Inflammatory macrophage treated with lipopolysaccharide for 1 hour (primary cell): ENCODE measurements around the gene LRBA.
"Not testable (repeated sequence)": the region's sequence is repeated elsewhere in the genome, so short reads cannot be mapped to it uniquely, and the experiment has no call there.

Experiments
- DNase-seq, 2 donors: peaks; one replicate each; pipeline ENCODE4 v3.0.0-alpha.2; 2020 to 2022

Gene LRBA

GRCh38 chr4:150582146-150582872 is 432.8 kb downstream of the LRBA start, which contains the start of gene MAB21L2:
Gene MAB21L2, plus strand, starts transcription at chr4:150582151. Its CDS starts 879 bp downstream, at chr4:150583030.
- DNase-seq = no peak

DNA sequence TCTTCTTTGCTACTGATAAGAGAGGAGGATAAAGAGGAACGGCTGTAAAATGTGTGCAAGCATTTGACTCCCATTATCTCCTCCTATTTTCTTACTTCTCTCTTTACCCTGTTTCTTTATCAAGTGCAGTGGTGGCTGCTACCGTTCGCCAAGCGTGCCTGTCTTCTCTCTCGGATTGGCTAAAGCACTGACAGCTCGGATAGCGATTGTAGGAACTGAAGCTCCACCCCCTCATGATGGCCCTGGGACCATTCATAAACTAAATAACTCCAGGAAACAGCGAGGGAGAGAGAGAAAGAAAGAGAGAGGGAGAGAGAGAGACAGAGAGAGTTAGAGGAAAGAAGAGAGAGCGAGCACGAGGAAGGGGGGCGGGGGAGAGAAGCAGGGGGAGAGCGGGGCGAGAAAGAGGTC is 433.4 kb downstream of the LRBA start:
- DNase-seq = no peak

DNA sequence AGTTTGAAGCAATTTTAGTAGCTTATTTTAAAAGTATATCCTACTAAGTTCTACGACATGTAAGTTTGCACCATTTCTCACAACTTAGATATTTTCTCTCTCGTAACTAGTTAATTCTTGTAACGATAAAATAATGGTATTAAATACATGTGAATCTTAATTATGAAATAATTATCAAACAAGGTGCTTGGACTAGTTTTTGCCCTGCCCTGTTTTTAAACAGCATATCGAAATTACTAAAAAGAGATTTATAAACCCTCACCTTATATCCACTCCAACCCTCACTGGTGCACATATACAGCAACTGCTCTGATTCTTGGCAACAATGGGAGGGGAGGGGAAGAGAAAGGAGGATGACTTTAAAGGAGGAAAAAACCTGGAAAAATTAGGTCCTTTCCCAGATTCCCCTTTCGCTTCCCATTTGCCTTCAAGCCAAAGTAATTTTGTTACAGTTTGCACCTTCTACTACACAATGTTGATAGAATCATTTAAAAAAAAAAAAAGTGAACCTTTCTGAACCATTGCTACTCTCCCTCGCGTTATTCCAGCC is 434.0 kb downstream of the LRBA start:
- DNase-seq = no peak

DNA sequence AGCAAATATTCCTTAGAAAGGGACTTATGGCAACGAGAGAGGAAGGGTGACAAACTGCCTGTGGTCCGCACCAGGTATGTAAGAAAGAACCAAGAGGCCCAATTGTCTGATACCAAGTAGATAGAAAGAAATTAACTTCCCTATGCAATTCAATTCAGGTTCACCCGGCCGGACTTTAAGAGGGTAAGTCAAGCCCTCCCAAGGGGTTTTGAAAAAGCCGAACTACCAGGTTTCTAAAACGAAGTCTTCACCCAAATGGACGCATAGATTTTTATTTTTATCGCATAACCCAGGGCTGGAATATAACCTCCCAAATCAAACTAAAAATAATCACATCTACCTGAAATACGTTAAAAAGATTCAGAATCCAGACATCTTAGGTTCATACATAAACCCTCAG is 434.8 kb downstream of the LRBA start:
- DNase-seq = no peak

DNA sequence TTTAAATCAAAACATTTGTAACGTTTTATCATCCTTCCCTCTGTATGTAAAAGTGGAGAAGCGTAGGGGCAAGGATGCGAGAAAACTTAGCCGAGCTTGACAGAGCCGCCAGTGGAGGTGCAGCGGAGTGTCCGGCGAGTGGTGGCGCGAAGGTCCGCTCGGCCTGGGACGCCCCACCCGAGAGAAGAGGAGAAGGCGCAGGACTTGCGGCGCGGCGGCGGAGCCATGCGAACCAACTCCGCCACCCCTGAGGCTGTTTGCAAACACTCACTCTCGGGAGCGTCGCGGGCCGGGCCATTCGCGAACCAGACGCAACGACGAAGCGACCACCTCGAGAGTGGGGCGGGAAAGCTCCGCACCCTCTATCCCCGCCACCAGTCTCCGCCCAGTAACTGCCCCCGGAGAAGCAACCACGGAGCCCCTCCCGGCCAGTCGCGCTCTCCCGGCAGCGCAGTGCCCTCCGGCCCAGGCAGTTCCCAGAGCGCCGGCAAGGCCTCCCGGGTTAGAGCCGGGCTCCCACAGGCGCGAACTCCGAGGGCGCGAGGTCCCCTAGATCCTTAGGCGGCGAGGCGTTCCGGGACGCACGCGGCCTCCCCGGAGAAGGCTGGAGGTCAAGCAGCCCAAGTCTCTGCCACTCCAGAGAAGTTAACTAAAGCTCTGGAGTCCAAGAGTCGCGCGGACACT is 435.4 kb downstream of the LRBA start:
- DNase-seq = no peak

DNA sequence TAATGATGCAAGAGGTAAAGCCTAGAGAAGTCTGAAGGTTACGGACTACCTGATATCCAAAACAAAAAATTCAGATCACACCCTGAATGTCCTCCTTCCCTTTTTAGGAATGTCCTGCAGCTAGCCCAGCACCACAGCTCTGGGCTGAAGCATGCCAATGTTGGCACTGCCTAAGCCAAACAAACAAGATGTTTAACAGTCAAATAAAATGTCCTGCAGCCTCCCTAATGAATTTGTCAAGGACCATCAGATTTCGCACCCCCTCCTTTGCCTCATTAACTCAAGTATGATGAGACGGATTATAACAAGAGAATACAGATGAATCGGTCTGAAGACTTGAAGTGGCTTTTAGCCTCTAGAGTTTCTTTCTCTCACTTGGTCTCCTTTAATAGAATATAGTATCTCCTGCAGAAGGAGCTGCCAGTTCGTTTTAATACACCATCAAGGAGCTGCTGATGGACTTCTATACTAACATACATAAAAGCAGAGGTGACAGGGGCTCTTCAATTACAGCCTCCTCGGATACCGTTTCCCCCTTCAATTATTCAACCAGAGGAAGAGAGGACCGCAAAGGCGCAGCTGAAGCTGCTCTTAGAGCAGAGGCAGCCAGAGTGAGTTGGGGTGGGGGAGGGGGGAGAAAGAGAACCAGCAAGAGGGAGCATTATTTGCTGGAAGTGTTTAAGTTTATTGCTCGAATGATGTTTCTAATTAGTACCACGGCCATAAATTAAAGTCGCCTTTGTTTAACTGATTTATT is 436.2 kb downstream of the LRBA start:
- DNase-seq = no peak

DNA sequence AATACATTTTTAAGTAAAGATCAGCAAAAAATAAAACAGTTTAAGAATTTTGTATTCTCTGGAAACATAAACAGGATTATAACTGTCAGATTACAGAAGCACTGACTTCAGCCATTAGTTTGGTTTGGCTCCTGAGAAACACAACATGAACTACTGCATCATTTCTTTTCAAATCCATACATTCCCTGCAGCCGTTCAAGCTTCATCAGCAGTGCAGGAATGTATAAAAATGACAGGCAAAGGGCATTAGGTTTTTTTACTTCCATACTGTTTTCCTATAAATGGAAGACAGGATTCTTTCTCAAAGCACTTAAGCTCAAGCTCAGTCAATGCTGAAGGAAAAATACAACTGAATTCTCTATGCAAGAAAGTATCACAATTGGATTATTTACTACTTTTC is 437.3 kb downstream of the LRBA start:
- no peak for DNase-seq

DNA sequence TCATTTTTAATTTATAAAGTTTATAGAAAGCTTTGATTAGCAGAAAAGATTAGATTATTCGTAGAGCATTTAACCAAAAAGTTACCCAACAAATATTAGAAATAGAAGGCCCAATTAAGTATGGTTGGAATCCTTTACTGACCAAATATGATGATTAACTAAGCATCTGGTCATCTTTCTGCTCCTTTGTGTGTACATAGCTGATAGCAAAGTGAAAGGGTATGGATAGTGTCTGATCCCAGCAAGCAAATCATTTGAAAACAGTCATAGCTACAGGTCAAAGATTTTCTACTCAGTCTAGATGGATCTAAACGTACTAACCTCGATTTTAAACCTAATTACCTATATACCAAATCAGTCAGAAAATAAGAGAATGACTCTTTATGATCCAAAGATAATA is 440.4 kb downstream of the LRBA start:
- no peak for DNase-seq

DNA sequence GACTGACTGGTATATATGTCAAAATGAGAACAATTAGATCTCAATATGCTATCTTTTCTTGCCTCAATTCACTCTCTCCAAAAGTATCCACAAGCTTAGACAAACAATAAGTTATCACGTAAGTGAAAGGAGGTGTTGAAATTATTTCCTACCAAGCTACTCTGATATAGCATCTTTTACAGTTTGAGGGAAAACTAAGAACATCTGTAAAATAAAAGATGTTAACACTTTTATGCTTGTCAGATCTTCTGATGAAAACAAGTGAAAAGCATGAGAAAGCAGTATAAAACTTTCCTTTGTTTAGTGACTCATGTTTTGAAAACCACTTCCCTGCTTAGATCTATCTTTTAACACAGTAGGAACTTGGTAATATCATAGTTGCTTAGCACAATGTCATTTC is 441.6 kb downstream of the LRBA start:
- no peak for DNase-seq

GRCh38 chr4:150572704-150573504 is 442.2 kb downstream of the LRBA start:
- no peak for DNase-seq

DNA sequence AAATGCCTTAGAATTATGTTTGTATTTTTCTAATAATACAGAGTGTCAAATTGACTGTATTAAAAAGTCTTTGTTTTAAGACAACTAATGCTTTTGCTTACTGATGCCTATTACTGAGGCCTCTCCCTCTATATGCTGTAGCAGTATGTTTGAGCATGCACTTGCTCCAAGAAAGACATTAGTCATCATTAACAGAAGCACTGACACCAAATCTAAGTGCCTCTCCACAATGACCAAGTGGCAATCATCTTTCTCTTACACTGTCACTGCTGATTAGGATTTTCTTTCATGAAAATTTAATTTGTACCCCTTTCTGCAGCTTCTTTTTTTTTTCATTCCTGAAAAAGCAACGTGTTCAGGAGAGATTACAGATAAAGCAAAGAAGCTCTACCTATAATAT is 444.2 kb downstream of the LRBA start:
- no peak for DNase-seq

GRCh38 chr4:150569998-150570535 is 445.0 kb downstream of the LRBA start:
- DNase-seq = no peak

DNA sequence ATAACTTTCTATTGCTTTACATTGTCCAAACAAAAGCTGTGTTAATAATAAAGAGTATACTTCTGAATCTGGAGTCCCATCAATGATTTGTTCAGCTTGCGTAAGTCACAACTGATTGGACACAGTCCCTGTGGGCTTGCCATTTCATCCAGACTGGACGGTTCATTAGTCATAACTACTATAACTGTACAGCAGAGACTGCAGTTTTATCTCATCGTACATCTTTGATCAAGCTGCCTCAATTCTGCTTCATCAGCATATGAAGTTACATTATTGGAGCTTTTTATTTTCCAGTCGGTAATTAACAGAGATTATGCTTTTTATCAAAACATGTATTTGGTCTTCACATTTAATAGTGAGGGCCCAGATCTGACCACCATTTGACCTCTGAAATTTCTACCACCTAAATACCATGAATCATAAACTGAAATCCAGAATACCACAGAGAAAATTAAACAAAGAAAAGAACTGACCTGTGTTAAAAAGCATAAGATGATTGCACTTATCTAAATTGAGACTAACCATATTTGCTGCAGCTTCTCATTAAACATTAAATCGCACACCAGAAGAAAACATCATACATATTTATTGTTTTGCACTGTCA is 445.6 kb downstream of the LRBA start:
- DNase-seq = no peak

GRCh38 chr4:150567070-150567469 is 448.0 kb downstream of the LRBA start:
- DNase-seq = no peak

- not testable (repeated sequence) for DNase-seq
Observed at GRCh38 chr4:150564967-150565366, 450.1 kb downstream of the LRBA start.

DNA sequence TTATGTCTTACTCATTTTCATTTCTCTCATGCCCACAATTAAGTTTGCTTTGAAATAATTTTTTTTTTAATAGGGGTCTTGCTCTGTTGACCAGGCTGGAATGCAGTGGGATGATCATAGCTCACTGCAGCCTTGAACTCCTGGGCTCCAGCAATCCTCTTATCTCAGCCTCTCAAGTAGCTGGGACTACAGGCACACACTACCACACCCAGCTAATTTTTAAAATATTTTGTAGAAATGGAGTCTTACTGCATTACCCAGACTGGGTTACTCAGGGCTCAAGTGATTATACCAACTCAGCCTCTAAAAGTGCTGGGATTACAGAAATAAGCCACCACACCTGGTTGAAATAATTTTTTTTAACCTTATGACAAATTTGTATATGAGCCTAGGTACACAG is 452.3 kb downstream of the LRBA start:
- DNase-seq = no peak

DNA sequence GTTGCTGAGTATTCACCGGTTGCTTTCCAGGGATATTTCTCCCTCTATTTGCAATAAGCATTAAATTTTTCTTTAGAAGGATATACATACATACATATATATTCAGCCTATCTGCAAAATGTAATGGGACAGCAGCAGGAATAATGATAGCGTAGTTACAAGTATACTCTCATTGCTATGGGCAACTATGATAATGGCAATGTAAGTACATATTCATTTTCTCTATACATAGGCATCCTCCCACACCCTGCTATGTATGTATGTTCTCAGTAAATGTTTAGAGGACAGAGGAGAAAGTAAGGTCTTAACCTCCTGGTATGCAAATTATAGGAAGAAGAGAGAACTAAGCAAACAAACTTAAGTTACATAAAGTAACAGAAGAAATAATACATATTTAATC is 452.8 kb downstream of the LRBA start:
- DNase-seq = no peak

DNA sequence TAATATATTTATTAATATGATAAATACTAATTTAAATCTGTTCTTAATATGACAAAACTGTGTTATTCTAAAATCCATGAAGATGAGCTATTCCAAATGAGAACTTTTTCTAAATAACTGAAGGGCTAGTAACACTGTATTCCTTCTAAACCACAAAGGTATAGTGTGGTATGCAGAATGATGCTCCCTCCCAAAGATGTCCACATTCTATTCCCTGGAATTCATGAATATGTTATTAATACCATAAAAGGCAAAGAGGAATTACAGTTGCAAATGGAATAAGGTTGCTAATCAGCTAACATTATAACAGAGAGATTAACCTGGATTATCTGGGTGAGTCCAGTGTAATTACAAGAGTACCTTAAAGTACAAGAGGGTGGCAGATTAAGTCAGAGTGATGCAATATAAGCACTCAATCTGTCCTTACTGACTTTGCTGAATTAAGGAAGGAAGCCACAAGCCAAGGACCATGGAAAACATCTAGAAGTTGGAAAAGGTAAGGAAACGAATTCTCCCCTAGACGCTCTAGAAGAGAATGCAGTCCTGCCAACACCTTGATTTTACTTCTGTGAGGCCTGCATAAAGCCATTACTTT is 453.8 kb downstream of the LRBA start:
- DNase-seq = no peak

DNA sequence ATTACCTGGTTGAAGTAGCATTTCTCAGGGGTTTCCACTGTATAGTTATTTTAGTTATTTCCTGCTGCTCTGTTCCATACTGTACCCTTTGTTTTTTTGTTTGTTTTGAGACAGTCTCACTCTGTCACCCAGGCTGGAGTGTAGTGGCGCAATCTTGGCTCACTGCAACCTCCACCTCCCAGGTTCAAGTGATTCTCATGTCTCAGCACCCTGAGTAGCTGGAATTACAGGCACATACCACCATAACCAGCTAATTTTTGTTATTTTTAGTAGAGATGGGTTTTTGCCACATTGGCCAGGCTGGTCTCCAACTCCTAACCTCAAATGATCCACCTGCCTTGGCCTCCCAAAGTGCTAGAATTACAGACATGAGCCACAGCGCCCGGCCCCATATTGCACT is 457.3 kb downstream of the LRBA start:
- DNase-seq = not testable (repeated sequence)

DNA sequence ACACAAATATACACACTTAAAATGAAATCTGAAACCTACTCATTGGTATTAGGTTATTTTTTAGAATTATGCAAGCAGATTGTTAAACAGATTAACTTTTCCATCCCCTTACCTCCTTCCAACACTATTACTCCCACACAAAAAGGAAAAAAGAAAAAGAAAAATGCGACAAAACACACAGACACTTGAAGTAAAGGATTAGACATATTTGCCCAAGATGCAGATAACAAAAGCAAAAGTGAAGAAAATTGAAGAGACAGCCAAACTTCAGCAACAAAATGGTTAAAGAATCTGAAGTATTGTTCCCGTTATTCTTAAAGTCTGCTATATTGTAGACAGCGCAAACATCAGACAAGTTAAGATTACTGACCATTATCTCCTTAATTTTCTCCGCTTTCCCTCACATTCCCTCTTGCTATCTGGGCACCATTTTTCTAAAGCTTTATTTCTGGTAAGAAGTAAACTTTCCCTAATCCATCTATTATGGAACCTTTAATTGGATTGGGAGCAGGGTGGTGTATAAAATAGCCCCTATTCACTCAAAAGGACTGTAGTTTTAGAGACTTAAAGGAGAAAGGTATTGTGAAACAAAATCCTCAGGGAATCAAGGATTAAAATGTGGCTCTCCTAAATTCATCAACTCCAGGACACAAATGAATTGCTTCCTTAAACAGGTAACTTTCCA is 467.8 kb downstream of the LRBA start:
- DNase-seq = no peak

DNA sequence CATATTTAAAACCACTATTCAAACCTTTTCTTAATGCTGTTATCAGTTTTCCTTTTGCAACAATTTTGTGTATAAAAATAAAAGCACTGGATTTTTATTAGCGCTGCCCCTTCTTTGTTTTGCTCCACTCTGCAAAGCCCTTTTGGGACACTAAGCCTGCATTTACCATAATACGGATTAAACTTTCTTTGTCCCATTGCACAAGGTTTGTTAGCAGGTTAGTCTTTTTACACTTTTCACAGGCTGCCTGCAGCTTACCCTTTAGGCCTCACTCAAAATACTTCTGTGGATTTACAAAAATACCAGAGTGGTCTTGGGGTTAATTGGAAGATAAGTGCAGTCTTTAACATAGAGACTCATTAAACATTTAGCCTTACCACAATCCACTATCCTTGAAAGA is 468.8 kb downstream of the LRBA start:
- DNase-seq = no peak
